GM18526 (cell line): ENCODE results near the gene LRGUK.

Source experiments
- POLR2A ChIP-seq: IDR thresholded peaks from 3 replicates; pipeline ENCODE4 v1.6.1; 2011; ENCODE audit not compliant: insufficient read length; ENCODE audit errors: extremely low read depth

LRGUK gene

DNA sequence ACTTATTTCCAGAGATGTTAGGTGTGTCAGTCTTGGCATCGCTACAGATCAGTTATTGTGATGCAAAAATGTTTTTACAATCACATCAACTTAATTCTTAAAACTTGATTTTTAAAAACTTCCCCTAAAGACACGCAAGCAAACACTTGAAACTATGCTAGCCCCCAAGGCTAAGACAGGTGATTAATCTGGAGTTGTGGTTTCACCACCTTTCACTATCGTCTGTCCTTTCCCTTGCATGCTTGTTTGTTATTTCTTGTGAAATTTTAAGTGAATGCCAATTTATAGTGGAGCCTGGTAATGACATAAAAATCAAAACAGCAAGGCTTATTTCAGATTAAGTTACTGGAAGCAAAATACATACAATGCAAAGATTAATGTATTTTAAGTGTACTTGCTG, 119.2 kb downstream of the LRGUK start:
- TF ChIP-seq POLR2A = no peak

DNA sequence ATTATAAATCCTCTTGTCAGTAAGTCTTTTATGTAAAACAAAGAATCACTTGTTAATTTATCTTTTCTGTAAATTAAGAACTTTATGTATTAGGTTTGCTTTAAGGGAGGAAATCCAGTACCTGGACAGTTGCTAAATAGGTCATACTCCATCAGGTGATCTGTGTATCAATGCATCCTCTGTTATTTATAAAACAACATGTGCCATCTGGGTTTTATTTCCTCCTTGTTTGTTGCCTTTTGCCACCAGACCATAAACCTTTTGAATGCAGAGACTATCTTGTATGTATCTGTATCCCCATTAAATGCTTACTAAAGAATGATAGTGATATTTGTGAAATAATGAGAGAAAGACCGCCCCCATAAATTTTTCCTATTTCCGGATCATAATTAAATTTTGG, 119.6 kb downstream of the LRGUK start:
- TF ChIP-seq POLR2A = no peak

DNA sequence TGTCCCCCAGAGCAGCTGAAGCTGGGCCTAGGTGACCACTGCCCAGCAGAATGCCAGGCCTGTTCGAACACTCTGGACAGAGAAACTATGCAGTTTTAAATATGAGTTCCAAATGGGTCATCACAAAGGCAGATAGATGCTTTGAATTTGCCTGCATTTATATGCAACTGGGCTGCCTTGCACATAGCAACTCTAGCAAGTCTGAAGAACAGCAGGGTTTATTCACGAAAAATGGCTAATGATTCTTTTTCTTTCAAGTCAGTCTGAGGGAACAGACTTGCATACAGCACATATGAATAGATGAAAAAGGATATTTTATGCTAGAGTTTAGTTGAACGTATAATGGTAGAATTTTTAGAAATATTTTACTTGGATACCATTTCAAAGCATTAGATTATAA, 121.1 kb downstream of the LRGUK start:
- no peak for TF ChIP-seq POLR2A

DNA sequence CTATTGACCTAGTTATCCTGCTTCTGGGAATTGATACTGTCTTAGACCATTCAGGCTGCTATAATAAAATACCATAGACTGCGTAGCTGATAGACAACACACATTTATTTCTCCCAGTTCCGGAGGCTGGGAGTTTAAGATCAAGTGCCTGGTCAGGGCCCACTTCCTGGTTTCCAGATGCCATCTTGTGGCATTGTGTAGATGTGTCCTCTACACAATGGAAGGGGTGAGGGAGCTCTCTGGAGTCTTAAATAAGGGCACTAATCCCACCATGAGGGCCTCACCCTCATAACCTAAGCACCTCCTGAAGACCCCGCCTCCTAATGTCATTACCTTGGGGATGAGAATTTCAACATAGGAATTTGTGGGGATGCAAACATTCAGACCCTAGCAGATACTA, 127.2 kb downstream of the LRGUK start:
- TF ChIP-seq POLR2A = no peak

DNA sequence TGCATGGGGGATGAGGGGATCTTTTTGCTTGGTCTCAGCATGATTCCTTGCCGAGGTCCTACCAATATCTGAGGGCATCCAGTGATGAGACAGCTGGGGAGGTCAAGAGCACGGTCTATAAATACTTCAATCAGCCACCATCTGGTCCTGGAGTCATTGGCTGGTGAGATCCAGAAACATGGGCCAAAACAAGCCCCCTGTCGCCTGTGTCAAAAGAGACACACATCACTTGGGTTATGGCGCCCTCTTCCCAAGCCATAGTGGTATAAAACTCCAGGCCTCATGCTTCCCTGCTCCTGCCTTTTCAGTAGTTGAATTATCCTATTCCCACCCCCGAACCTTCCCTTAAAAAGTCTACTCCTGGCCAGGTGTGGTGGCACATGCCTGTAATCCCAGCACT, 128.7 kb downstream of the LRGUK start:
- TF ChIP-seq POLR2A = no peak

DNA sequence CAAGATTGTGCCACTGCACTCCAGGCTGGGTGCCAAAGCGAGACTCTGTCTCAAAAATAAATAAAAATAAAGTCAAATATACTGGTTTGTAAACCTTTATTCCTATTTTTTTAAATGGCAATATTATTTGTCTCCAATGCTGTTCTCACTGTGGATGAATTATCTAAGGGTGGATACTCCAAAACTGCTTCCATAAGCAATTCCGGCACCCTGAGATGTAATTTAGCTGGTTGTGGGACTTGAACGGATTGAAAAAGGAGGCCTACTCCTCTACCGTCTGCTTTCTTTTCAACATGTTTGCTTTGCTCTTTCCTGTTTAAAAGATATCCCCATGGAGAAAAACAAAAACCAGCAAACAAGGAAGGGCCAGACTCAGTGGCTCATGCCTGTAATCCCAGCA, 135.2 kb downstream of the LRGUK start:
- no peak for TF ChIP-seq POLR2A

DNA sequence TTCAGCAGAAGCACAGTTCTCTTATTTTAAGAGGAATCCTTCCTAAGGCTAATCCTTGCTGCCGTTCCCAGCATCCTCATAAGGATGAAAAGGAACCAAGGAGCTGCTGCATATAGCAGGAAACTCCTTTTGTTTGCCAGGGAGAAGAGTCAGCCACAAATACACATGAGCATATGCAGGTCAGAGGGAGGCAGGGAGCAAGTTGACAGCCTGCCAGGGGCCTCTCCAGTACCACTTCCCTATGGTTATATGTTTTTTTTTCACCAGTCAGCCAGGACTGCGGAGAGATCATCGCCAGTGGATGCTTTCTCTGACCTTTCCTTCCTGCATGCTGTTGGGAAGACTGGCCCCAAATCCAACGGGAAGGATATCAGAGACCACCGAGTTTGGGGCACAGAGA, 149.8 kb downstream of the LRGUK start:
- TF ChIP-seq POLR2A = no peak

DNA sequence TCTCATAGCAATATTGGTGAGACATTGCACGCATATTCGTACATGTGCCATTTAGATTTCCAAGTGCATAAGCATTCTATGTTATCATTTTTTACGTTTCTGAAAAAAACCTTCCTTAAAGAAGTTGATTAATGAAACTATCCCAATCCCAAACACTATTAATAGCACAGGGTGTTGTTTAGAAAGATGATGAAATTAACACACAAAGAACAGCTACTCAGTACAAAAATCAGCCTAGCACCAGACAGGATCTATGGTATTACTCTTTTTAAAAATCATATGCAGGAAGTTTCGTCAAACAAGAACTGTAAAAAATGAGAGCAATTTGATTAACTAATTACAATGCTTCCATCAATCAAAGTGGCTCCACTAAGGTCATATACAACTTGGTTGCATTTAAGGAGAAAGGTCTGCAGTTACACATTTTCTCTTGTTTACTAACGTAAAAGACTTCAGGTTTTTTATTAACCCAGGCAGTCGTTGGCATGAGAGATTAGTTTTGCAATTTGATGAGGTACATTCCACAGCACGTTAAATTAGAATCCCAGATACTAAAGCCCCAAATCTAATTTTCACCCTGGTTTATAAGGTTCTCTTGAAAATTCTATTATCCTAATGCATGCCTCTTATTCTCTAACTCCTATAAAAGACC, 151.5 kb downstream of the LRGUK start:
- no peak for TF ChIP-seq POLR2A

DNA sequence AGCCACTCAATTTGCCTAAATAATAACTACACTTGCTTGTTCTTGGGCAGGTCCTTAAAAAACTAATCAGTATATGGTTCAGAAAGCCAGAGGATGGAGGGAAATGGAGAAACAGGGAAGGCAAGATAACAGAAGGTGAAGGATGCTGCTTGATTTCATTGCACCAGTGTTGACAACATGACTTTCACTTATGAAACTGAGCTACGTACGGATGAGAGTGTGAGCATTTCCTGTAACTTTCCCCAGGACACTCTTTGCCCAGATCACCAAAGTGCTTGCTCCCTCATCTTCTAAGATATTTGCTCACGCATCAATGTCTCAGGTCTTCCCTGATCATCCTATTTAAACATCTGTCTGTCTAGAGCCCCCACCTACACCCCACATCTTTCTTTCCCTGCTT, 152.2 kb downstream of the LRGUK start:
- TF ChIP-seq POLR2A = no peak

DNA sequence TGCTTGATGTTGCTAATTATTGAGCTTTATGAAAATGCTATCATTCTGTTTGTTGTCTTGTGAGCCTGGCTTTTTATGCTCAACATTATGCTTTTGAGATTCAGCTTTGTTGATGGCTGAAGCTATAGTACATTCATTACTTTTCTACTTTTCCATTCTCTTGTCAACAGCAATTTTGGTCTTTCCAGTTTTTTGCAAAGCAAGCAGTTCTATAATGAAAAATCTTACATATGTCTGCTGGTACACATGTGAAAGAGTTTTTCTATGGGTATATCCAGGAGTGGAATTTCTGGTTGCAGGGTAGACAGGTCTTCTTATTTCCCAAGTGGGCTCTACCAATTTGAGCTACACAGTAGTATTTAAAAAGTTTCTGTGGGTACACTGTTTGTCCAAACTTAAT, 152.8 kb downstream of the LRGUK start:
- no peak for TF ChIP-seq POLR2A

DNA sequence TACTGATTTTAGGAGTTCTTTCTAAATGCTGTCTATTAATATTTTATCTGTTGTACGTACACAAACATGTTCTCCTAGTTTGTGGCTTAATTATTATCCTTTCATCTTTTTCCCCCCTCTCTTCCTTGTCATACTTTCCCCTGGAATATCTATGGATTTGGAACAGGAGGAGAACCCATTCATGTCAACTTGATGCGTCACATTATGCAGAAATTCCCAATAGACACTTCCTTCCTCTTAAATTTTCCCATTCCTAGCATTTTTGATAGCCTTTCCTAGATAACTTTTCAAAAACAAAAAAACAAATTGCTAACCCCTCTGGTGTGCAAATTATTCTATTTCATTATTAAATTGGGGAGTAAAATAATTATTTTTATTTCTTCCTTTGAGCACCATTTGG, 153.4 kb downstream of the LRGUK start:
- no peak for TF ChIP-seq POLR2A

DNA sequence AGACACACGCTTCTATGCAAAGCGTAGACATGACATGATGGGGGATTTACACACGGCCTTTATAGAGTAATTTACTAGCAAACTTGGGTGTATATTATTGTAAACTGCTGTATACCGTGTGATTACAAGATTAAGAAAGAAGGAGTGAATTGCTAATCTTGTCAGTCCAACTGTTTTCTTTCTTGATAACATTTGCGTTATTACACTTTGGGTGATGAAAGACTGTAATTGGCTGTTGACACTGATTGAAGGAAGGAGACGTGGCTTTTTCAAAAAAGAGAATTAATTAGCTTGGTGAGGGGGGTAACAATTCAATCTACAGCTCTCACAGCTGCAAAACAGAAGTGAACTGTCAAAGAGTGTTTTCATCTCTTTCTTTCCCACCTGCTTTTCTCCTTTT, 156.9 kb downstream of the LRGUK start:
- TF ChIP-seq POLR2A = no peak

DNA sequence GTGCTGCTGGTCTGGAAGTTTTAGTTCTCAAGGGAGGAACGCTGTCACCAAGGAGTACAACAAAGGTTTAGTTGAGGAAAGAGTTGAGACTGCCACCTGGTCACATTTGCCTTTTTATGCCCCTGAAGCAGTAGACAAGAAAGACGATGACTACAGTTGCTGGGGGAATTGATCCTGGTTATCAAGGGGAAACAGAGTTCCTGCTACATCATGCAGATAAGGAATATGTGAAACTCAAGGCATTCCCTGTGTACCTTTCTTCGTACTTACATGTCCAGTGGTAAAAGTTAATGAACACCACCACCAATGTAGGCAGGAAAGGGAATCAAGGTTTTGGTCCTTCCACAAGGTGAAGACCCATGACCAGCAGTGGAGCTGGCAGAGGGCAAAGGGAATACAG, 157.8 kb downstream of the LRGUK start:
- no peak for TF ChIP-seq POLR2A

DNA sequence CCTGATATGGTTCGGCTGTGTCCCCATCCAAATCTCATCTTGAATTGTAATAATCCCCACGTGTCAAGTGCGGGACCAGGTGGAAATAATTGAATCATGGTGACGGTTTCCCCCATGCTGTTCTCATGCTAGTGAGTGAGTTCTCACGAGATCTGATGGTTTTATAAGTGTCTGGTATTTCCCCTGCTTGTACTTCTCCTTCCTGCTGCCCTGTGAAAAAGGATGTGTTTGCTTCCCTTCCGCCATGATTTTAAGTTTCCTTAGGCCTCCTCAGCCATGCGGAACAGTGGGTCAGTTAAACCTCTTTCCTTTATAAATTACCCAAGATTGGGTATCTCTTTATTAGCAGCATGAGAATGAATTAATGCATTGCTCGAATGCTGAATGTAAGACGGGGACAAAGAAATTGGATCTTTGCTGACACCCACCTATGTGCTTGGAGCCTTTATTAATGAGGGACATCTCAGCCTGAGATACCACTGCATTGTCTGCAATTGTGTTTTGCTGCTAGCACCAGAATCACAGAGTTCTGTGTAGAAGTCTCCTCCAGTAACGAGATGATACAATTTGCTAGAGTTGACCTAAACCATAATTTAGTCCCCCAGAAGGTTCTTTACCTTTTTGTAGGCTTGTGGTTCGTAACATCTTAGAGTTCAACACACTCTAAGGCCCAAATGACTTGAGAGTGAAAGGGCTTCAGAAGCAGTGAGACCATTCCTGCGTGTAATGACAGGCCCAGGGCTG, 160.9 kb downstream of the LRGUK start:
- TF ChIP-seq POLR2A = no peak

DNA sequence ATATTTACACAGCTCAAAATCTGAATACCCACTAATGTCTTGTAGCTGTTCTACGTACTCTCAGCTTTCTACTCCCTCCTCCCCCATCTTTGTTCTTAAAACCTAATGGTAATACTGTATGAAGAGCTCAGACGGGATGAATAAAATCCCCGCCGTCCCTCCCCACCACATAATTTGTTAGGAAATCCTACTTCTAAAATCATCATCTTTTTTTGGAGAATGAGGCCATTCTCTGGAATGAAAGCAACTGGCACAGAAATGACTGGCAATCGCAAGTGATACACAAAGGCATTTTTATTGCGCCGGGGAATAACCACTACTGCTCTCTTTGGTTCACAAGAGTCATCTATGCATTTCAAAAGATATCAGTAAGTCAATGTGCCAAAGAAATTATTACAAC, 162.3 kb downstream of the LRGUK start:
- TF ChIP-seq POLR2A = no peak

DNA sequence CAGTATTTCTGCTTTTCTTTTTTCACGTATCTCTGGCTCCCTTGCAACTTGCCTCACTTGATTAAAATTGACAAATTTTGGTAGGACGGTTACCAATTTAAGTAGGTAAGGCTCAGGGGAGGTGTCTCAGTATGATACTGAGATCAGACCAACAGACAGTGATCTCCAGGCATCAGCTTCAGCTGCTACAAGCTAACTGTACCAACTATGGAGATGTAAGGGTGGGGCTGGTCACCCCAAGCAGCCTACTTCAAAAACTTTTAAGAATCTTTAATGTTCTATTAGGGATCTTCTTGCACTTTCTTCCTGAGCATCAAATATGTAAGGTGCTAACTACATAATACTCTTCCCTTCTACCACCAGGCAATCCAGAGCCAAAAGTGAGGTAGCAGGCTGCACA, 162.7 kb downstream of the LRGUK start:
- TF ChIP-seq POLR2A = no peak

DNA sequence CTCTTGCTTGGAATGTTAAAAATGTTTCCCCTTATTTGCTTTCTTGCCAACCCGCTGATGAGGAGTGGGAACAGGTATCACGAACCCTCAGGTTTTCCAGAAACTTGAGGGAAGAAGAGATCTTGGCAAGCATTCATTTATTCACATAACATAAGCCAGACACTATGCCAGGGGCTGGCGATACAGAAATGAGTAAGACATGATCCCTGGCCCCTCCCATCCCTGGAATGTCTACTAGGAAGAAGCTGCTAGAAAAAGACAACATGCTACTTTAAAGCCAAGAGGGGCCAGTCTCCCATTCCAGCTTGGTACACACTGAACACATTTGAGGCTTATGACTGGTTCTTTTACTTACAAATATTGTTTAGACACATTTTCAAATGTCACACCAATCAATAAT, 163.1 kb downstream of the LRGUK start:
- TF ChIP-seq POLR2A = no peak

DNA sequence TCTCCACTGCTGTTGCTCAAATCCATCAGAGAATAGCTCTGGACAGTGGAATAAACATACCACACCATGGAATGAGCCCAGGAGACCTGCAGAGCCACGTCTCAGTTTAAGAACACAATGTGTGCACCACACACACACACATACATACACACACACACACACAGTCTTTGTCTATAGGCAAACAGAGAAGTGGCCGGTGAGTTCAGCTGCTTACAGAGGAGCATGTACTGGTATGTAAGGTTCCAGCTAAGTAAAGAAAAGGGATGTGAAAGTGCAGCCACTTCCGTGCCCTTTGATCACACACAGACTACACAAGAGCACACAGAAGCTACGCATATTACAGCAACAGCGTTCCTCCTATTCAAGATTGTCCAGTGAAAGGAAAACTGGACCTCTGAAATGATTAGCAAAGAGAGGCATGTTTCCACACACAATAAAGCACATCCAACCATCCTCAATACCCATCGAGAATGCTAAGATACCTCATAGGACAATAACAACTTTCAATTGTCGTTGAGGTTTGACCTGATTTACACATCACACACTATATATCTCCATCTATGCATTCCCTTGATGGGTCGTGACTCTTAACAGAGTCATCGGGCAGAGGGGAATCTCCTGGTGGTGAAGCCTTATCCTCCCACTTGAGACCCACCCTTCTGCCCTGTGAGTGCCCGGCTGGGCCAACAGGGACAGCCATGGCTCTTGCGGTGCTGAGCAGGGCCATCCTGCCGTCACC, 166.0 kb downstream of the LRGUK start:
- TF ChIP-seq POLR2A = no peak
